ENCODE measurements around the gene SIL1. TPM values are rescaled to one million over a fixed set of nuclear protein-coding genes. Genes with fewer than 3 reads are reported as not detected.

The SIL1 gene
- total RNA-seq, 1 experiment from 2014 or later, result 10.7 TPM

DNA sequence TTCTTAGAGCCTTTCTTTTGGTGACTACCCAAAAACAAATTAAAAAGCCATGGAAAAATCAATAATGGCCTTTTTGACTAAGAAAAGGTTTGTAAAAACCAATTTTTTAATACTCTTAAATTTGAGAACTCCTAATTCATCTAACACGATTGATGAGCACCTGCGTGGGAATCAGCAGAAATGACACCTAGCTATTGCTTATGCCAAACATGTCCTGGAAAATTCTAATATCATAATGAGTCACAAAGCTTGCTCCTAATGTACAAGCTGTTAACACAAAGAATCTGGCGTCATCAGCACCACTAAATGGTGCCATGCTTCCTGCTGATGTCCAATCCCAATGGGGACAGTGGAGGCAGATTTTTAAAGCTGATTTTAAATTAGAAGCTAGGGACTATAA is 176.8 kb downstream of the SIL1 start:
- CTCF ChIA-PET, result interaction anchor here (0.6 kb wide), 1 partner anchor 170 kb away, joined by 3 read pairs; no protein-coding TSS in a partner anchor

DNA sequence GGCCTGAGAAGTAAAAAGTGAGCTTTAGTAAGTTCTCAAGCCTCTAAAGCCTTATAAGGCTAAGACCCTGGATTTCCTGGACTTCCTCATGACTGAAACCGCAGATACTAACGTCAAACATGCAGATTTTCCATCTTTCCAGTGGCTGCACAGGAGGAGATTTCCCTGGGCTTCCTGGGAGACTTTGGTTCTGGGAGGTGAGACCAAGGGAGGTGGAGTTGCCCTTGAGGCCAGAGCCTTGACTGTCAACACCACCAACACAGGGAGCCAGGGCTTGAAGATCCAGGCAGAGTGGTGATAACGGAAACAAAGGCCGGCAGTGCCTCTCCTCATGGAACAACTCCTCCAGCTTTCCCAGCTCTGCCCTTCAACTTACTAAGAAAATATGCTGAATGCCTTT is 178.3 kb downstream of the SIL1 start:
- Mint-ChIP-seq H3K36me3 (no peaks in the 10 kb centered on the region; the same call in 1 of the 2 replicates), H3K27ac (no peak overlapping the region), H3K27me3 (ENCODE audit: low read depth) (no peaks in the 10 kb centered on the region), H3K9me3 (no peaks in the 10 kb centered on the region), H3K4me3 (no peak overlapping the region), H3K4me1 (peaks cover 6% of the 10 kb centered on the region)
- no peak for TF ChIP-seq TP53 (CRISPR knock-in tag; IDR thresholded peaks at IDR 0.05)
- TF ChIP-seq, protein P1, sequence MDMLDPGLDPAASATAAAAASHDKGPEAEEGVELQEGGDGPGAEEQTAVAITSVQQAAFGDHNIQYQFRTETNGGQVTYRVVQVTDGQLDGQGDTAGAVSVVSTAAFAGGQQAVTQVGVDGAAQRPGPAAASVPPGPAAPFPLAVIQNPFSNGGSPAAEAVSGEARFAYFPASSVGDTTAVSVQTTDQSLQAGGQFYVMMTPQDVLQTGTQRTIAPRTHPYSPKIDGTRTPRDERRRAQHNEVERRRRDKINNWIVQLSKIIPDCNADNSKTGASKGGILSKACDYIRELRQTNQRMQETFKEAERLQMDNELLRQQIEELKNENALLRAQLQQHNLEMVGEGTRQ (CRISPR knock-in tag; IDR thresholded peaks at IDR 0.05), result no peak
- no peak for TF ChIP-seq ETV6 (CRISPR knock-in tag; IDR thresholded peaks at IDR 0.05)
- TF ChIP-seq ZNF263 (CRISPR knock-in tag; IDR thresholded peaks at IDR 0.05; ENCODE audit: low read depth), result no peak
- no peak for TF ChIP-seq CREM (CRISPR knock-in tag; IDR thresholded peaks at IDR 0.05)
- no peak for ATAC-seq
- DNase-seq (ENCODE audit: low spot score), result no peak
- POLR2A ChIA-PET, result no interaction called here
- CTCF ChIA-PET, result no interaction called here

More for the DNA sequence above, 176.8 kb downstream of the SIL1 start:
- ATAC-seq (no peak), DNase-seq (ENCODE audit: low spot score) (no peak)
- Mint-ChIP-seq H3K9me3 (no peaks in the 10 kb centered on the region), H3K27ac (no peak overlapping the region), H3K4me3 (no peak overlapping the region), H3K27me3 (ENCODE audit: low read depth) (no peaks in the 10 kb centered on the region), H3K4me1 (peaks cover 6% of the 10 kb centered on the region), H3K36me3 (no peaks in the 10 kb centered on the region; the same call in 1 of the 2 replicates)
- TF ChIP-seq ZNF396 (CRISPR knock-in tag; IDR thresholded peaks at IDR 0.05; ENCODE audit: borderline replicate concordance) (no peak), CREM (CRISPR knock-in tag; IDR thresholded peaks at IDR 0.05) (no peak), ZNF317 (CRISPR knock-in tag; IDR thresholded peaks at IDR 0.05; ENCODE audit: borderline replicate concordance, low read depth) (no peak), JAZF1 (CRISPR knock-in tag; IDR thresholded peaks at IDR 0.05) (no peak), MXD4 (CRISPR knock-in tag; IDR thresholded peaks at IDR 0.05; ENCODE audit: borderline replicate concordance) (no peak), NFATC4 (CRISPR knock-in tag; IDR thresholded peaks at IDR 0.05) (no peak), NR3C1 (CRISPR knock-in tag; conservative IDR thresholded peaks at IDR 0.05; ENCODE audit: low read depth) (no peak), SOX15 (CRISPR knock-in tag; IDR thresholded peaks at IDR 0.05) (no peak), RELA (CRISPR knock-in tag; IDR thresholded peaks at IDR 0.05; ENCODE audit: borderline replicate concordance) (no peak), ZNF416 (CRISPR knock-in tag; IDR thresholded peaks at IDR 0.05) (no peak)
- TF ChIP-seq, protein P2, sequence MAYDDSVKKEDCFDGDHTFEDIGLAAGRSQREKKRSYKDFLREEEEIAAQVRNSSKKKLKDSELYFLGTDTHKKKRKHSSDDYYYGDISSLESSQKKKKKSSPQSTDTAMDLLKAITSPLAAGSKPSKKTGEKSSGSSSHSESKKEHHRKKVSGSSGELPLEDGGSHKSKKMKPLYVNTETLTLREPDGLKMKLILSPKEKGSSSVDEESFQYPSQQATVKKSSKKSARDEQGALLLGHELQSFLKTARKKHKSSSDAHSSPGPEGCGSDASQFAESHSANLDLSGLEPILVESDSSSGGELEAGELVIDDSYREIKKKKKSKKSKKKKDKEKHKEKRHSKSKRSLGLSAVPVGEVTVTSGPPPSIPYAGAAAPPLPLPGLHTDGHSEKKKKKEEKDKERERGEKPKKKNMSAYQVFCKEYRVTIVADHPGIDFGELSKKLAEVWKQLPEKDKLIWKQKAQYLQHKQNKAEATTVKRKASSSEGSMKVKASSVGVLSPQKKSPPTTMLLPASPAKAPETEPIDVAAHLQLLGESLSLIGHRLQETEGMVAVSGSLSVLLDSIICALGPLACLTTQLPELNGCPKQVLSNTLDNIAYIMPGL (CRISPR knock-in tag; IDR thresholded peaks at IDR 0.05), result no peak
- POLR2A ChIA-PET, result no interaction called here

DNA sequence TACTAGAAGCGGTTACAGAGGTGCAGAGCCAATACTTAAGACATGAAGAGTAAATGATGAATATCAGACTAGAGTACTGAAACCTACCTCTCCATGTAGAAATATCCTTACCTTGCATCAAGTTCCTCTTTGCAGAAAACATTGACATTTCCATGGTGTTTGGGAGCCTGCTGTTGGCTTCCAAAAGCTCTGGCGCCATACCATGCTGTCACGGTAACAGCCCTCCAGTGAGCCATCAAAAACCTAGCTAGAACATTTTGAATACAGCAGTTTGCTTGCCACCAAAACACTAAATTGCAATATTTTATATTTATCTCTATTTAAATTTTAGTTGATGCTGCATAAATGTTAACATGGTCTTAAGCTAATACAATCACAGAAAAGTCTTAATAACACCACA is 179.0 kb downstream of the SIL1 start:
- Mint-ChIP-seq H3K27ac (no peak overlapping the region), H3K4me1 (peaks cover 6% of the 10 kb centered on the region), H3K9me3 (no peaks in the 10 kb centered on the region), H3K4me3 (no peak overlapping the region), H3K36me3 (no peaks in the 10 kb centered on the region; the same call in 1 of the 2 replicates), H3K27me3 (ENCODE audit: low read depth) (no peaks in the 10 kb centered on the region)
- no peak for TF ChIP-seq GTF2I (CRISPR knock-in tag; conservative IDR thresholded peaks at IDR 0.05)
- TF ChIP-seq, protein P3, sequence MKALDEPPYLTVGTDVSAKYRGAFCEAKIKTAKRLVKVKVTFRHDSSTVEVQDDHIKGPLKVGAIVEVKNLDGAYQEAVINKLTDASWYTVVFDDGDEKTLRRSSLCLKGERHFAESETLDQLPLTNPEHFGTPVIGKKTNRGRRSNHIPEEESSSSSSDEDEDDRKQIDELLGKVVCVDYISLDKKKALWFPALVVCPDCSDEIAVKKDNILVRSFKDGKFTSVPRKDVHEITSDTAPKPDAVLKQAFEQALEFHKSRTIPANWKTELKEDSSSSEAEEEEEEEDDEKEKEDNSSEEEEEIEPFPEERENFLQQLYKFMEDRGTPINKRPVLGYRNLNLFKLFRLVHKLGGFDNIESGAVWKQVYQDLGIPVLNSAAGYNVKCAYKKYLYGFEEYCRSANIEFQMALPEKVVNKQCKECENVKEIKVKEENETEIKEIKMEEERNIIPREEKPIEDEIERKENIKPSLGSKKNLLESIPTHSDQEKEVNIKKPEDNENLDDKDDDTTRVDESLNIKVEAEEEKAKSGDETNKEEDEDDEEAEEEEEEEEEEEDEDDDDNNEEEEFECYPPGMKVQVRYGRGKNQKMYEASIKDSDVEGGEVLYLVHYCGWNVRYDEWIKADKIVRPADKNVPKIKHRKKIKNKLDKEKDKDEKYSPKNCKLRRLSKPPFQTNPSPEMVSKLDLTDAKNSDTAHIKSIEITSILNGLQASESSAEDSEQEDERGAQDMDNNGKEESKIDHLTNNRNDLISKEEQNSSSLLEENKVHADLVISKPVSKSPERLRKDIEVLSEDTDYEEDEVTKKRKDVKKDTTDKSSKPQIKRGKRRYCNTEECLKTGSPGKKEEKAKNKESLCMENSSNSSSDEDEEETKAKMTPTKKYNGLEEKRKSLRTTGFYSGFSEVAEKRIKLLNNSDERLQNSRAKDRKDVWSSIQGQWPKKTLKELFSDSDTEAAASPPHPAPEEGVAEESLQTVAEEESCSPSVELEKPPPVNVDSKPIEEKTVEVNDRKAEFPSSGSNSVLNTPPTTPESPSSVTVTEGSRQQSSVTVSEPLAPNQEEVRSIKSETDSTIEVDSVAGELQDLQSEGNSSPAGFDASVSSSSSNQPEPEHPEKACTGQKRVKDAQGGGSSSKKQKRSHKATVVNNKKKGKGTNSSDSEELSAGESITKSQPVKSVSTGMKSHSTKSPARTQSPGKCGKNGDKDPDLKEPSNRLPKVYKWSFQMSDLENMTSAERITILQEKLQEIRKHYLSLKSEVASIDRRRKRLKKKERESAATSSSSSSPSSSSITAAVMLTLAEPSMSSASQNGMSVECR (CRISPR knock-in tag; IDR thresholded peaks at IDR 0.05; ENCODE audit: borderline replicate concordance), result no peak
- TF ChIP-seq, protein P4, sequence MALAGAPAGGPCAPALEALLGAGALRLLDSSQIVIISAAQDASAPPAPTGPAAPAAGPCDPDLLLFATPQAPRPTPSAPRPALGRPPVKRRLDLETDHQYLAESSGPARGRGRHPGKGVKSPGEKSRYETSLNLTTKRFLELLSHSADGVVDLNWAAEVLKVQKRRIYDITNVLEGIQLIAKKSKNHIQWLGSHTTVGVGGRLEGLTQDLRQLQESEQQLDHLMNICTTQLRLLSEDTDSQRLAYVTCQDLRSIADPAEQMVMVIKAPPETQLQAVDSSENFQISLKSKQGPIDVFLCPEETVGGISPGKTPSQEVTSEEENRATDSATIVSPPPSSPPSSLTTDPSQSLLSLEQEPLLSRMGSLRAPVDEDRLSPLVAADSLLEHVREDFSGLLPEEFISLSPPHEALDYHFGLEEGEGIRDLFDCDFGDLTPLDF (CRISPR knock-in tag; IDR thresholded peaks at IDR 0.05), result no peak
- TF ChIP-seq TCF7 (CRISPR knock-in tag; IDR thresholded peaks at IDR 0.05; ENCODE audit: low read depth), result no peak
- ChIA-PET CTCF (no interaction called here), POLR2A (no interaction called here)
- ATAC-seq (no peak), DNase-seq (ENCODE audit: low spot score) (no peak)

Data from WTC11 (cell line).